Measurements from ENCODE around the gene GNE. TPM values are rescaled to one million over a fixed set of nuclear protein-coding genes. Genes with fewer than 3 reads are reported as not detected.

The GNE gene
- total and polyA plus RNA-seq, 8 donors: 15.7 to 21.3 (median 19.9) TPM

- no peak overlapping the region for H3K4me3 ChIP-seq
- intact Hi-C loops (cut with DNase I): no loop called here
- H3K36me3 ChIP-seq: no peaks in the 10 kb centered on the region
- no peaks in the 10 kb centered on the region for H3K27me3 ChIP-seq
- no peaks in the 10 kb centered on the region for H3K4me1 ChIP-seq
- no peak overlapping the region for H3K27ac ChIP-seq
- ATAC-seq (no peak), DNase-seq (no peak)
- TF ChIP-seq CTCF (IDR thresholded peaks at IDR 0.05): no peak
- no peaks in the 10 kb centered on the region for H3K9me3 ChIP-seq
These were observed 24.0 kb upstream of the GNE start for GRCh38 chr9:36282275-36282674.

DNA sequence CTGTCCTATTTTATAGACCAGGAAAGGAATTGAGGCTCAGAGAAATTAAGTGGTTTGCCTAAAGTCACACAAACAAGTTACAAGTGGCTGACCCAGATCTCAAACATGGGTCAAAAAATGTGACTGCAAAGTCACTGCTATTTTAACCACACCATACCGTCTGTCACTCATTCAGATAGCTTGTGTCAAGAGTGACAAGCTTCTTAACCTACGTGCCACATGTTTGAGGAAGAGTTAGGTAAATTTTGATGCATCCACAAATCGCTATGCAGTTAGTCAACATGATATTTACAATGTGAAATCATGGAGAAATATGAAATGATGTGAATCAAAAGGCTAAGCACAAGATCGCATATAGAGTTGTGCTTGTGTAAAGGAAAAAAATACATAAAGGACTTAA is 22.7 kb upstream of the GNE start:
- Histone ChIP-seq H3K27ac (no peak overlapping the region), H3K36me3 (no peaks in the 10 kb centered on the region), H3K4me3 (no peak overlapping the region), H3K9me3 (no peaks in the 10 kb centered on the region), H3K27me3 (no peaks in the 10 kb centered on the region), H3K4me1 (no peaks in the 10 kb centered on the region)
- ATAC-seq: peak; percentile 48
- intact Hi-C loops (cut with DNase I): no loop called here
- DNase-seq: no peak
- no peak for TF ChIP-seq CTCF (IDR thresholded peaks at IDR 0.05)

DNA sequence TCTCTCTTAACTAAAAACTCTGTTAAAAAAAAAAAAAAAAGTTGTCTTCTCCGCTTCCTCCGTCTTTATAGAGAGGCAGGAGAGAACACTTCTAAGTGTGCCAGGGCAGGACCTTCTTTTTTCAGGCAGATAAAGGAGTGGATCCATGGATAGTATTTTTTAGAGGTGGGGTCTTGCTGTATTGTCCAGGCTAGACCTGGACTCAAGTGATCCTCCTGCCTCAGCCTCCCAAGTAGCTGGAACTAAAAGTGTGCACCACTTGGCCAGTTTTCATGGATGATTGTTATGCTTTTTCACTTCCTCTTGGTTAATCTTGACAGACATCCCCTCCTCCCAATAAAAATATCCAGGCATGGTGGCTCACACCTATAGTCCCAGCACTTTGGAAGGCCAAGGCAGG is 20.0 kb upstream of the GNE start:
- Histone ChIP-seq H3K27ac (no peak overlapping the region), H3K27me3 (no peaks in the 10 kb centered on the region), H3K4me3 (no peak overlapping the region), H3K9me3 (no peaks in the 10 kb centered on the region), H3K36me3 (no peaks in the 10 kb centered on the region), H3K4me1 (no peaks in the 10 kb centered on the region)
- TF ChIP-seq CTCF (IDR thresholded peaks at IDR 0.05): no peak
- intact Hi-C loops (cut with DNase I): no loop called here
- no peak for DNase-seq
- ATAC-seq: no peak

GRCh38 chr9:36276781-36277181 is 18.5 kb upstream of the GNE start:
- Histone ChIP-seq H3K9me3 (no peaks in the 10 kb centered on the region), H3K27me3 (no peaks in the 10 kb centered on the region), H3K4me3 (no peak overlapping the region), H3K27ac (no peak overlapping the region), H3K4me1 (no peaks in the 10 kb centered on the region), H3K36me3 (no peaks in the 10 kb centered on the region)
- DNase-seq (peak in 2 of 4 donors; percentile 49 to 69), ATAC-seq (peak; percentile 87)
- intact Hi-C loops (cut with DNase I): no loop called here
- TF ChIP-seq CTCF (IDR thresholded peaks at IDR 0.05): no peak

- Histone ChIP-seq H3K4me3 (no peak overlapping the region), H3K27ac (no peak overlapping the region), H3K36me3 (no peaks in the 10 kb centered on the region), H3K27me3 (no peaks in the 10 kb centered on the region), H3K9me3 (no peaks in the 10 kb centered on the region), H3K4me1 (no peaks in the 10 kb centered on the region)
- no peak for ATAC-seq
- intact Hi-C loops (cut with DNase I): no loop called here
- DNase-seq: no peak
- no peak for TF ChIP-seq CTCF (IDR thresholded peaks at IDR 0.05)
These were observed 18.0 kb upstream of the GNE start for GRCh38 chr9:36276254-36276653.

Measured in left lung (tissue), 10 donors.